NCI-H1417 treated with DMSO at 0.1 percent for 48 hours (cell line): ENCODE data around the gene SNAI1.

Source experiments
- DNase-seq: peaks from one replicate; lab custom pipeline; 2025; lab: John Stamatoyannopoulos, UW

SNAI1 gene

GRCh38 chr20:50037575-50037974 is 54.8 kb downstream of the SNAI1 start:
- no peak for DNase-seq

GRCh38 chr20:50038169-50038568 is 55.4 kb downstream of the SNAI1 start:
- no peak for DNase-seq
